ENCODE data around the gene C14orf93. TPM values are rescaled to one million over a fixed set of nuclear protein-coding genes. Genes with fewer than 3 reads are reported as not detected.

Gene C14orf93
- total and polyA plus RNA-seq, 7 experiments from 2014 or later: 5.7 to 20.5 (median 11.5) TPM

- H3K27me3 Mint-ChIP-seq: peaks cover 0 to 8% (median 0%) of the 10 kb centered on the region in 5 donors
- peak overlapping the region in 7 of 9 donors; percentile 6 to 86 (median 55) for H3K27ac Mint-ChIP-seq
- ATAC-seq (peak; percentile 79), DNase-seq (peak; percentile 51 to 74 (median 65))
- intact Hi-C loops (cut with micrococcal nuclease): loop anchor here (1.0 to 10.0 kb wide), 4 partner anchors 21 to 232 kb away; partner anchors contain the start of gene MRPL52 (in 1 of the 2)
- peak overlapping the region; percentile 23 for H3K4me3 ChIP-seq (ENCODE audit: low read length)
- ChIA-PET CTCF (interaction anchor here (0.6 to 12.2 kb wide), 12 partner anchors 20 to 167 kb away, joined by 3 to 264 read pairs (median 4); partner anchors contain the start of genes AJUBA and PRMT5), POLR2A (interaction anchor here (0.6 to 6.5 kb wide), 5 partner anchors 10 to 529 kb away, joined by 3 to 76 read pairs (median 4); partner anchors contain the start of gene AJUBA)
- H3K4me1 ChIP-seq (ENCODE audit: control insufficient read depth in 2 of 2, insufficient read depth in 2 of 2, low read length in 2 of 2): peaks cover 7 to 9% of the 10 kb centered on the region in 2 donors
- peaks cover 13 to 23% (median 17%) of the 10 kb centered on the region in 7 donors for H3K4me1 Mint-ChIP-seq
- H3K9me3 Mint-ChIP-seq: peaks cover 0 to 2% (median 0%) of the 10 kb centered on the region in 11 donors
- H3K27ac ChIP-seq (ENCODE audit: low read depth, low read length): peak overlapping the region; percentile 58
- H3K27me3 ChIP-seq (ENCODE audit: control insufficient read depth in 2 of 2, insufficient read depth in 2 of 2, low read length in 2 of 2): no peaks in the 10 kb centered on the region
- H3K36me3 ChIP-seq (ENCODE audit: control insufficient read depth in 2 of 3, insufficient read depth in 3 of 3, low read length in 3 of 3): peaks cover 6 to 26% (median 8%) of the 10 kb centered on the region in 3 experiments
- H3K4me3 Mint-ChIP-seq: peak overlapping the region; percentile 74 to 90 (median 86)
- no peaks in the 10 kb centered on the region for H3K9me3 ChIP-seq (ENCODE audit: control insufficient read depth in 2 of 3, low read length in 3 of 3)
- peaks cover 0 to 12% (median 7%) of the 10 kb centered on the region in 5 donors for H3K36me3 Mint-ChIP-seq
These were observed 46.4 kb upstream of the C14orf93 start for GRCh38 chr14:23056145-23056955.

- Histone ChIP-seq H3K4me1 (ENCODE audit: control insufficient read depth in 2 of 2, insufficient read depth in 2 of 2, low read length in 2 of 2) (peaks cover 7 to 9% of the 10 kb centered on the region in 2 donors), H3K27me3 (ENCODE audit: control insufficient read depth in 2 of 2, insufficient read depth in 2 of 2, low read length in 2 of 2) (no peaks in the 10 kb centered on the region), H3K4me3 (ENCODE audit: low read length) (no peak overlapping the region), H3K27ac (ENCODE audit: low read depth, low read length) (no peak overlapping the region), H3K36me3 (ENCODE audit: control insufficient read depth in 2 of 3, insufficient read depth in 3 of 3, low read length in 3 of 3) (peaks cover 2 to 19% (median 2%) of the 10 kb centered on the region in 3 experiments), H3K9me3 (ENCODE audit: control insufficient read depth in 2 of 3, low read length in 3 of 3) (no peaks in the 10 kb centered on the region)
- intact Hi-C loops (cut with micrococcal nuclease): loop anchor here (1.0 to 10.0 kb wide), 4 partner anchors 20 to 231 kb away; partner anchors contain the start of gene MRPL52 (in 1 of the 2)
- H3K9me3 Mint-ChIP-seq: no peaks in the 10 kb centered on the region
- ChIA-PET POLR2A (interaction anchor here (0.6 to 6.5 kb wide), 4 partner anchors 10 to 830 kb away, joined by 3 to 76 read pairs (median 4); partner anchors contain the start of gene AJUBA), CTCF (interaction anchor here (0.5 to 12.2 kb wide), 12 partner anchors 15 to 166 kb away, joined by 3 to 264 read pairs (median 4); partner anchors contain the start of gene AJUBA)
- peak overlapping the region in 9 of 10 donors; percentile 74 to 90 (median 83) for H3K4me3 Mint-ChIP-seq
- no peak for ATAC-seq
- peak overlapping the region in 2 of 9 donors; percentile 16 to 51 for H3K27ac Mint-ChIP-seq
- H3K27me3 Mint-ChIP-seq: peaks cover 0 to 8% (median 0%) of the 10 kb centered on the region in 5 donors
- DNase-seq: peak in 1 of 9 donors; percentile 19
- peaks cover 13 to 25% (median 17%) of the 10 kb centered on the region in 7 donors for H3K4me1 Mint-ChIP-seq
- H3K36me3 Mint-ChIP-seq: peaks cover 0 to 7% (median 3%) of the 10 kb centered on the region in 5 donors
These were observed 45.7 kb upstream of the C14orf93 start for GRCh38 chr14:23055621-23056144.

GRCh38 chr14:23055147-23055550 lies 45.2 kb upstream of the C14orf93 start:
- H3K36me3 ChIP-seq (ENCODE audit: control insufficient read depth in 2 of 3, insufficient read depth in 3 of 3, low read length in 3 of 3): peaks cover 0 to 14% (median 0%) of the 10 kb centered on the region in 3 experiments
- no peaks in the 10 kb centered on the region for H3K9me3 ChIP-seq (ENCODE audit: control insufficient read depth in 2 of 3, low read length in 3 of 3)
- peaks cover 0 to 7% (median 3%) of the 10 kb centered on the region in 5 donors for H3K36me3 Mint-ChIP-seq
- peaks cover 13 to 27% (median 17%) of the 10 kb centered on the region in 7 donors for H3K4me1 Mint-ChIP-seq
- H3K4me3 ChIP-seq (ENCODE audit: low read length): no peak overlapping the region
- H3K27ac ChIP-seq (ENCODE audit: low read depth, low read length): no peak overlapping the region
- ChIA-PET POLR2A (interaction anchor here (0.6 to 6.5 kb wide), 3 partner anchors 33 to 830 kb away, joined by 3 to 76 read pairs (median 4); partner anchors contain the start of gene AJUBA), CTCF (interaction anchor here (0.5 to 12.2 kb wide), 11 partner anchors 13 to 166 kb away, joined by 3 to 264 read pairs (median 4); partner anchors contain the start of gene AJUBA)
- intact Hi-C loops (cut with micrococcal nuclease): loop anchor here in 1 of 2 donors (5.0 to 10.0 kb wide), 2 partner anchors 33 to 230 kb away; partner anchors contain the start of gene MRPL52
- ATAC-seq: no peak
- no peaks in the 10 kb centered on the region for H3K27me3 ChIP-seq (ENCODE audit: control insufficient read depth in 2 of 2, insufficient read depth in 2 of 2, low read length in 2 of 2)
- no peak for DNase-seq
- no peaks in the 10 kb centered on the region for H3K9me3 Mint-ChIP-seq
- peaks cover 0 to 8% (median 0%) of the 10 kb centered on the region in 5 donors for H3K27me3 Mint-ChIP-seq
- peaks cover 7 to 9% of the 10 kb centered on the region in 2 donors for H3K4me1 ChIP-seq (ENCODE audit: control insufficient read depth in 2 of 2, insufficient read depth in 2 of 2, low read length in 2 of 2)
- H3K4me3 Mint-ChIP-seq: peak overlapping the region in 1 of 10 donors; percentile 29
- H3K27ac Mint-ChIP-seq: no peak overlapping the region

- Mint-ChIP-seq H3K27me3 (peaks cover 0 to 8% (median 0%) of the 10 kb centered on the region in 5 donors), H3K9me3 (no peaks in the 10 kb centered on the region), H3K27ac (peak overlapping the region in 1 of 9 donors; percentile 31), H3K4me1 (peaks cover 13 to 27% (median 17%) of the 10 kb centered on the region in 7 donors), H3K4me3 (peak overlapping the region in 1 of 10 donors; percentile 41), H3K36me3 (peaks cover 0 to 4% (median 3%) of the 10 kb centered on the region in 5 donors)
- ChIA-PET POLR2A (interaction anchor here (0.8 to 6.5 kb wide), 2 partner anchors 48 to 69 kb away, joined by 3 to 76 read pairs; partner anchors contain the start of gene AJUBA), CTCF (interaction anchor here (0.7 to 12.2 kb wide), 8 partner anchors 8 to 91 kb away, joined by 4 to 264 read pairs (median 6); partner anchors contain the start of gene AJUBA)
- DNase-seq (peak in 4 of 9 donors; percentile 18 to 37 (median 28)), ATAC-seq (no peak)
- peaks cover 7 to 9% of the 10 kb centered on the region in 2 donors for H3K4me1 ChIP-seq (ENCODE audit: control insufficient read depth in 2 of 2, insufficient read depth in 2 of 2, low read length in 2 of 2)
- H3K4me3 ChIP-seq (ENCODE audit: low read length): no peak overlapping the region
- H3K27me3 ChIP-seq (ENCODE audit: control insufficient read depth in 2 of 2, insufficient read depth in 2 of 2, low read length in 2 of 2): no peaks in the 10 kb centered on the region
- H3K9me3 ChIP-seq (ENCODE audit: control insufficient read depth in 2 of 3, low read length in 3 of 3): no peaks in the 10 kb centered on the region
- intact Hi-C loops (cut with micrococcal nuclease): loop anchor here in 1 of 2 donors (10.0 kb wide), 1 partner anchor 229 kb away; the partner anchor contains the start of gene MRPL52
- H3K36me3 ChIP-seq (ENCODE audit: control insufficient read depth in 2 of 3, insufficient read depth in 3 of 3, low read length in 3 of 3): peaks cover 0 to 7% (median 0%) of the 10 kb centered on the region in 3 experiments
- no peak overlapping the region for H3K27ac ChIP-seq (ENCODE audit: low read depth, low read length)
These were observed 44.3 kb upstream of the C14orf93 start for GRCh38 chr14:23054000-23054811.

GRCh38 chr14:23053426-23053825 lies 43.5 kb upstream of the C14orf93 start:
- POLR2A ChIA-PET: no interaction called here
- no peak for DNase-seq
- Mint-ChIP-seq H3K27ac (peak overlapping the region in 1 of 9 donors; percentile 22), H3K4me3 (no peak overlapping the region), H3K9me3 (no peaks in the 10 kb centered on the region), H3K4me1 (peaks cover 13 to 27% (median 17%) of the 10 kb centered on the region in 7 donors), H3K36me3 (peaks cover 0 to 3% (median 0%) of the 10 kb centered on the region in 5 donors), H3K27me3 (peaks cover 0 to 8% (median 0%) of the 10 kb centered on the region in 5 donors)
- Histone ChIP-seq H3K27me3 (ENCODE audit: control insufficient read depth in 2 of 2, insufficient read depth in 2 of 2, low read length in 2 of 2) (no peaks in the 10 kb centered on the region), H3K9me3 (ENCODE audit: control insufficient read depth in 2 of 3, low read length in 3 of 3) (no peaks in the 10 kb centered on the region), H3K36me3 (ENCODE audit: control insufficient read depth in 2 of 3, insufficient read depth in 3 of 3, low read length in 3 of 3) (no peaks in the 10 kb centered on the region), H3K4me3 (ENCODE audit: low read length) (no peak overlapping the region), H3K27ac (ENCODE audit: low read depth, low read length) (no peak overlapping the region), H3K4me1 (ENCODE audit: control insufficient read depth in 2 of 2, insufficient read depth in 2 of 2, low read length in 2 of 2) (peaks cover 7 to 9% of the 10 kb centered on the region in 2 donors)
- CTCF ChIA-PET: interaction anchor here (1.2 to 12.2 kb wide), 5 partner anchors 9 to 68 kb away, joined by 4 to 264 read pairs (median 8); partner anchors contain the start of gene AJUBA
- ATAC-seq: no peak
- intact Hi-C loops (cut with micrococcal nuclease): loop anchor here in 1 of 2 donors (10.0 kb wide), 1 partner anchor 229 kb away; the partner anchor contains the start of gene MRPL52
